D721Med (cell line): Measurements from ENCODE around the gene MFN1.

ENCODE experiments used
- DNase-seq: peaks from one replicate; pipeline ENCODE4 v3.0.0; 2011; ENCODE audit warnings: low spot score; ENCODE audit not compliant: insufficient read length
- FAIRE-seq: peaks from 2 replicates; lab custom pipeline; 2011; peaks lifted over from hg19 to GRCh38; lab: Jason Lieb, UNC
- TF ChIP-seq, protein P1 (sequence below): IDR thresholded peaks from 2 replicates; pipeline ENCODE4 v1.5.1; 2012; ENCODE audit warnings: mild to moderate bottlenecking, control low read depth; ENCODE audit not compliant: insufficient read depth; ENCODE audit errors: missing control alignments

MFN1 gene

GRCh38 chr3:179324270-179324754, 23.2 kb upstream of the MFN1 start:
- no peak for DNase-seq
- FAIRE-seq = no peak
- TF ChIP-seq, protein P1, sequence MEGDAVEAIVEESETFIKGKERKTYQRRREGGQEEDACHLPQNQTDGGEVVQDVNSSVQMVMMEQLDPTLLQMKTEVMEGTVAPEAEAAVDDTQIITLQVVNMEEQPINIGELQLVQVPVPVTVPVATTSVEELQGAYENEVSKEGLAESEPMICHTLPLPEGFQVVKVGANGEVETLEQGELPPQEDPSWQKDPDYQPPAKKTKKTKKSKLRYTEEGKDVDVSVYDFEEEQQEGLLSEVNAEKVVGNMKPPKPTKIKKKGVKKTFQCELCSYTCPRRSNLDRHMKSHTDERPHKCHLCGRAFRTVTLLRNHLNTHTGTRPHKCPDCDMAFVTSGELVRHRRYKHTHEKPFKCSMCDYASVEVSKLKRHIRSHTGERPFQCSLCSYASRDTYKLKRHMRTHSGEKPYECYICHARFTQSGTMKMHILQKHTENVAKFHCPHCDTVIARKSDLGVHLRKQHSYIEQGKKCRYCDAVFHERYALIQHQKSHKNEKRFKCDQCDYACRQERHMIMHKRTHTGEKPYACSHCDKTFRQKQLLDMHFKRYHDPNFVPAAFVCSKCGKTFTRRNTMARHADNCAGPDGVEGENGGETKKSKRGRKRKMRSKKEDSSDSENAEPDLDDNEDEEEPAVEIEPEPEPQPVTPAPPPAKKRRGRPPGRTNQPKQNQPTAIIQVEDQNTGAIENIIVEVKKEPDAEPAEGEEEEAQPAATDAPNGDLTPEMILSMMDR = no peak

DNA sequence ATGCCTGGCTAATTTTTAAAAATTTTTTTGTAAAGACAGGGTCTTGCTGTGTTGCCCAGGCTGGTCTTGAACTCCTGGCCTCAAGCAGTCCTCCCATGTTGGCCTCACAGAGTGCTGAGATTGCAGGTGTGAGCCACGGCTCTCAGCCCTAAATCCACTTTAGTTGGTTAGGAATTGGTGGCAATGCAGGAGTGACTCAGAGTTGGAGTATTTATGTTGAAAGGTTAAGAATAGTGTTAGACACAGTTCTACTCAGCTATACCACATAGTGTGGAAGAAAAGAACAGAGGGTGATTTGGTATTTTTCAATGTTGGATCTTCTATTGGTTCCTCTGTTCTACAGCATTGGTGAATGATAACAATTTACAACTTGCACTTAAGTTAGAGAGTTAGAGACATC, 17.1 kb upstream of the MFN1 start:
- FAIRE-seq (no peak), DNase-seq (no peak)
- TF ChIP-seq, protein P1 = no peak

GRCh38 chr3:179332240-179332639, 15.3 kb upstream of the MFN1 start:
- FAIRE-seq (no peak), DNase-seq (no peak)
- TF ChIP-seq, protein P1 = no peak

- DNase-seq = no peak
- TF ChIP-seq, protein P1 = no peak
- no peak for FAIRE-seq
Observed at GRCh38 chr3:179333084-179333483, 14.4 kb upstream of the MFN1 start.

DNA sequence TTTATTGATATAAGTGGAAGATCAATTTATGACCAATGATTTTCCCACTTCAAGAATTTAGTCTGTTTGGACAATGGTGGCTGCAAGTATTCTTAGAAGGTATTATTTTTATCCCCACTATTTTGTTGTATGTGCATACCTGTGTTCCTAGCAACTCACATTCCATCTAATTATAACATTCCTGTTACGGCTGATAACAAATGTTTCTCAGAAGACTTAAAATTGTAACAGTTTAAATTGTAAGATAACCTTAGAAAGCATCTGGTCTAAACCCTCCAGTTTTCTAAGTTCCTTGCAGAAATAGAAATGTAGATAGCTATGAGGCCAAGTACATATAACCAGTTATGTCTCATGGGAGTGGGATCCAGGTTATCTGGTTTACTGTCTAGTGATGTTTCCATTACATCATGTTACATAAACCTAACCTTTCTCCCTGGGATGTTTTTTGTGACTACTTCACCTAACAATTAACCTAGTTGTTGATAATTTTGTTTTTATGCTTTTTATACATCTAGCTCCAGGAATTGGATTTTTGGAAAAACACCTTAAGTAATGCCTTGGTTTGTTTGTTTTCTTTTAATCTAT, 11.1 kb upstream of the MFN1 start:
- DNase-seq = no peak

DNA sequence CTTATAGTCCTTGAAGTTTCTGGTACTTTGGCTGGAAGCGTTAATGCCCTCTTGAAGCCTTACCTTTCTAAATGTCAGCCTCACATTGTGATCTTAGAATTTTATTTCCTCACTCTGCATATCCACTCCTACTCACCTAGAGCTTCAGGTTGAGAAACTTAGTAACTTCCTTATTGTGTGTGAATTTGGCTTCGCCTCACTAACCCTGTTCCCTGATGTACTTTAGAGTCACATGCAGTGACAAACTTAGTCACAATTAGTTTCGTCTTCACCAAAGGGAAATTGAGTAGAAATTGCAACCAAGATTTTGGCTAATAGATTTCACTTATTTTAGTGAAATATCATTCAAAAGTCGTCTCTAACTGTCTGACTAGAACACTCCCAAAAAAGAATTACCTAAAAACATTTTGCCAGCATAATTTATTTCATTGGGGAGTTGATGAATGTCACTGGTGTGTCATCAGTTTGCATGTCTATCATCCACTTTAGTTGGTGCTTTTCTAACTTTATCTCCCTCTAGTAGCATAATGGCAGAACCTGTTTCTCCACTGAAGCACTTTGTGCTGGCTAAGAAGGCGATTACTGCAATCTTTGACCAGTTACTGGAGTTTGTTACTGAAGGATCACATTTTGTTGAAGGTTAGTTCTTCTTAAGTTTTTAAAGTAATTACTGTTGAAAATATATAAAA, 960 bp downstream of the MFN1 start:
- TF ChIP-seq, protein P1 = no peak
- DNase-seq = no peak
- FAIRE-seq = no peak

More for the DNA sequence above, 11.1 kb upstream of the MFN1 start:
- TF ChIP-seq, protein P1 = no peak
- FAIRE-seq = no peak

DNA sequence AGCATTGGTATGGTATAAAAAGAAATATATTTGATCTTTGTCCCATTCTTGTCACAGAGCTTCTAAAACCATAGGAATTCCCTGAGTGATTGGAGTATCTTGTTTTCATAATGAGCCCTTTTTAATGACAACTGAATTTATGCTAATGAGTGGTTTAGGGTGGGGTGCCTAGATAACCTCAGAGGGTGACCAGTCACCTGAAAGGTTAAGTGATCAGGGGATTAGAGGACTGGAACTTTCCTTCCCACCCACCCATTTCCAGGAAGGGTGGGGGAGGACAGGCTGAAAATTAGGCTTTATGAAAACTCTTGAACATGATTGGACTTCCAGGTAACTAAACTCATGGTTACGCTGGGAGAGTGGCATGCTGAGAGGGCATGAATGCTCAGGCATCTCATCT, 8.5 kb downstream of the MFN1 start:
- FAIRE-seq (no peak), DNase-seq (no peak)
- TF ChIP-seq, protein P1 = no peak
